ENCODE measurements around the gene MTA2. TPM values are rescaled to one million over a fixed set of nuclear protein-coding genes. Genes with fewer than 3 reads are reported as not detected.

The MTA2 gene
- total RNA-seq, 3 donors from 2014 or later = 61.3 to 92.8 (median 85.5) TPM

DNA sequence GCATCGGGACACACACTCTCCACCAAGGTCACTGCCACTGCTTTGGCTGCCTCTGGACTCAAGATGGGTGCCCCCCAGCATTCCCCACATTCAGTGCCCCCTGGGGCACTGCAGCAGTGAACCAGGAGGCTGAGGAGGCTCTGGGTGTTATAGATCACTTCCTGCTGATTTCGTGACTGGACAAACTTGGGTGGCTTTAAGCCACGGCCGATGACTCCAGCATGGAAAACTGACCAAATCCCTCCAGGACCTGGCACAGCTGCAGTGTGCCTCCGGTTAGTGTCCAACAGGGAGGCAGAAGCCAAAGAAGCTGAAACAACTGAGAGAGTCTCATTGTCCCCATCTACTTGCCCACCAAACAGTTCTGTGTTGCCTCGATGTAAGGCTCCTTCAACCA lies 45.9 kb upstream of the MTA2 start:
- DNase-seq (ENCODE audit: low spot score in 2 of 2) = no peak
- intact Hi-C loops (cut with DNase I; ENCODE audit: low total_unique reads) = no loop called here
- Histone ChIP-seq H3K36me3 (peaks cover 4% of the 10 kb centered on the region), H3K4me1 (peaks cover 5 to 17% of the 10 kb centered on the region in 2 donors), H3K27me3 (no peaks in the 10 kb centered on the region), H3K27ac (no peak overlapping the region), H3K9me3 (no peaks in the 10 kb centered on the region), H3K4me3 (no peak overlapping the region)
- TF ChIP-seq, protein P1, sequence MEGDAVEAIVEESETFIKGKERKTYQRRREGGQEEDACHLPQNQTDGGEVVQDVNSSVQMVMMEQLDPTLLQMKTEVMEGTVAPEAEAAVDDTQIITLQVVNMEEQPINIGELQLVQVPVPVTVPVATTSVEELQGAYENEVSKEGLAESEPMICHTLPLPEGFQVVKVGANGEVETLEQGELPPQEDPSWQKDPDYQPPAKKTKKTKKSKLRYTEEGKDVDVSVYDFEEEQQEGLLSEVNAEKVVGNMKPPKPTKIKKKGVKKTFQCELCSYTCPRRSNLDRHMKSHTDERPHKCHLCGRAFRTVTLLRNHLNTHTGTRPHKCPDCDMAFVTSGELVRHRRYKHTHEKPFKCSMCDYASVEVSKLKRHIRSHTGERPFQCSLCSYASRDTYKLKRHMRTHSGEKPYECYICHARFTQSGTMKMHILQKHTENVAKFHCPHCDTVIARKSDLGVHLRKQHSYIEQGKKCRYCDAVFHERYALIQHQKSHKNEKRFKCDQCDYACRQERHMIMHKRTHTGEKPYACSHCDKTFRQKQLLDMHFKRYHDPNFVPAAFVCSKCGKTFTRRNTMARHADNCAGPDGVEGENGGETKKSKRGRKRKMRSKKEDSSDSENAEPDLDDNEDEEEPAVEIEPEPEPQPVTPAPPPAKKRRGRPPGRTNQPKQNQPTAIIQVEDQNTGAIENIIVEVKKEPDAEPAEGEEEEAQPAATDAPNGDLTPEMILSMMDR (IDR thresholded peaks at IDR 0.05) = no peak
- TF ChIP-seq POLR2AphosphoS5 (IDR thresholded peaks at IDR 0.05) = no peak
- TF ChIP-seq POLR2A (IDR thresholded peaks at IDR 0.05) = no peak

DNA sequence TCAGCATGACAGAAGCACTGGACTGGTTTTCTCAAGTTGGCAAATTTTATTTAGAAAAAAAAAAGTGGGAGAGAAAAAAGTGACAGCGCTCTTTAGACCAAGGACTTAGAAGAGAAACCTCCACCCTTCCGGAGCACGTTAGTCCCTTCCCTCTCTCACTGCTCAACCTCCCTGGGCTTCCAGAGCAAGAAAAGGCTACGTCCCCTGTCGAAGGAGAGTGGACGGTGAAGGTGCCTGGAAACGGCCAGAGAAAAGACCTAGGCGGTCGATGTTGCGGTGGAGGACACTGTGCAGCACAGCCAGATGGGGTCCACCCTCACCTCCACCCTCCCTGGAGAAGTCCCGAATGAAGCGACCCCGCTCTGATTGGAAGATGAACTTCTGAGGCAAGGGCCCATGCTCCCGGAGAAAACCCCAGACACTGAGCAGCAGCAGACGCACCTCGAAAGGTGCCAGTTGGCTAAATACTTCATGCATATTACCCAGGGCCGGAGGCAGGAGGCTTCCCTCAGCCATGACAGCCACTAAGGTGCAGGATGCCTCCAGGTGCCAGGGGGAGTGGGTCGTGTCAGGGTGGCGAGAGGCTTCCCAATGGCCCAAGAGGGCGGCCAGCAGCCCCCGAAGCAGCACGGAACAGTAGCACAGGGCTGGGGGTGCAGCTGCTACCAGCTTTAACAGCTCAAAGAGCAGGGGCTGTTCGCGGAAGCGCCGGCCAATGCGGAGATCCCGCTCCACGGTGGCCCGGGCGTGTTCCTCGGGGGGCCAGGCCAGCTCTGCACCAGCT lies 45.4 kb upstream of the MTA2 start:
- intact Hi-C loops (cut with DNase I; ENCODE audit: low total_unique reads) = no loop called here
- Histone ChIP-seq H3K36me3 (peaks cover 5% of the 10 kb centered on the region), H3K27me3 (no peaks in the 10 kb centered on the region), H3K27ac (peak overlapping the region in 1 of 2 donors; percentile 95), H3K9me3 (no peaks in the 10 kb centered on the region), H3K4me3 (peak overlapping the region; percentile 11 to 96 (median 96)), H3K4me1 (peaks cover 5 to 17% of the 10 kb centered on the region in 2 donors)
- TF ChIP-seq, protein P1 (IDR thresholded peaks at IDR 0.05) = no peak
- TF ChIP-seq POLR2A (IDR thresholded peaks at IDR 0.05) (no peak), POLR2AphosphoS5 (IDR thresholded peaks at IDR 0.05) (no peak)
- DNase-seq (ENCODE audit: low spot score in 2 of 2) = no peak

DNA sequence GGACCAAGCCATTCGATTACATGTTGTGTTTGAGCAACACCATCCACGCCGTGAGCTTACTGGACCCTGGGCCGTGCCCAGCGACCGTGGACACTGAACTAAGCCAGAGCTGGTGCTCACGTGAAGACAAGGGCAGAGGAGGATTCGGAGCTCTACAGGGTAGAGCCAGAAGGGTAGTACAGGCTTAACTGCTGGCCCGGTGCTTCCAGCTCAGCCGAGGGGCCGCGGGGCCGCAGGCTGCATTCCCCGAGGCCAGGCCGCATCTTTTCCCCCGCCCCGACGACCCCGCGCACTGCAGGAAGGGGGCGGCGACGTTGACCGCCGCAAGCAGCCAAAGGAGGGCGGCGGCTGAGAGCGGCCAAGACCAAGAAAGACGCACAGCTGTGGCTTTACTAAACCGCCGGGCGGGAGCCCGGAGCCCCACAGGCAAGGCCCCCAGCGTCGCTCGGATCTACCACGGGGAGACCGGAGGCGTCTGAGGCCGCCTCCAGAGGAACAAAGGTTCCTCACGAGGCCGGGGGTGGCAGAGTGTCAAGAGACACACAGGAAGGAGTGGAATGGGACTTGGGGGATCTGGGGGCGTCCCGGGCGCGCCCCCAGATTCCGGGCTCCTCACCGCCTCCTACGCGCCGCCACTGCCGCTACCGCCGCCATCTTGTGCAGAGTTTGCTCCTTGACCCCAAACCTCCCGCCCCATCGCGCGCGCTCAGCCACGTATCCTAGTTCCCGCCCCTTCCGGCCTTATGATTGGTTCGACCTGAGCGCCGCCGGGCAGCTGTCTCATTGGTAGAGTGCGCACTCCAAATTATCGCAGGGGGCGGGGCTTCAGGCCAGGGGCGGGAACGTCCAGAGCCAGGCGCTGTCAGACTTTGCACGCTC lies 44.5 kb upstream of the MTA2 start, which contains the start of gene GANAB:
GANAB (minus strand) TSS at position 668 of the 879 bp plus-strand sequence; CDS start at position 654, 14 bp downstream.
- Histone ChIP-seq H3K4me3 (peak within 1 kb of the TSS; percentile 85 to 96 (median 96)), H3K27me3 (no peaks in the 10 kb centered on the region), H3K27ac (peak within 1 kb of the TSS; percentile 89 to 95), H3K36me3 (peaks cover 5% of the 10 kb centered on the region), H3K9me3 (no peaks in the 10 kb centered on the region), H3K4me1 (peaks cover 5 to 10% of the 10 kb centered on the region in 2 donors)
- TF ChIP-seq POLR2A (IDR thresholded peaks at IDR 0.05) (peak; percentile 75), POLR2AphosphoS5 (IDR thresholded peaks at IDR 0.05) (peak; percentile 78 to 92 (median 79))
- TF ChIP-seq, protein P1 (IDR thresholded peaks at IDR 0.05) = peak in 1 of 3 donors; percentile 22
- intact Hi-C loops (cut with DNase I; ENCODE audit: low total_unique reads) = no loop called here
- peak; percentile 100 for DNase-seq (ENCODE audit: low spot score in 2 of 2)

DNA sequence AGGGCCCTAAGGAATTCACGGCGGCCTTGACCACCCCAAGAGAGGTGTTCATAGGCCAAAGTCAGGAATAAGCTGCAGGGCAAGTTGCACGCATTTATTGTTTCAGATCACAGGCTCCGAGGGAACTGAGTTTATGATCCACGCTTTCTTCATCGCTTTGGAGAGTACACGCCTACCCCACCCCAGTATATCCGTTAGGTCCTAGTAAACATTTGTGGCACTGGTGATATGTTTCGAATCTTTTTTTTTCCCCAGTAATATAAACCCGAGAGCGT lies 43.9 kb upstream of the MTA2 start:
- intact Hi-C loops (cut with DNase I; ENCODE audit: low total_unique reads) = no loop called here
- H3K4me3 ChIP-seq = peak overlapping the region; percentile 85 to 96 (median 96)
- H3K4me1 ChIP-seq = peaks cover 5 to 10% of the 10 kb centered on the region in 2 donors
- no peak for DNase-seq (ENCODE audit: low spot score in 2 of 2)
- H3K9me3 ChIP-seq = no peaks in the 10 kb centered on the region
- peaks cover 5% of the 10 kb centered on the region for H3K36me3 ChIP-seq
- peak overlapping the region; percentile 89 to 95 for H3K27ac ChIP-seq
- H3K27me3 ChIP-seq = no peaks in the 10 kb centered on the region
- no peak for TF ChIP-seq POLR2AphosphoS5 (IDR thresholded peaks at IDR 0.05)
- no peak for TF ChIP-seq POLR2A (IDR thresholded peaks at IDR 0.05)
- TF ChIP-seq, protein P1 (IDR thresholded peaks at IDR 0.05) = no peak
